ENCODE results near the gene RPS19. TPM values are rescaled to one million over a fixed set of nuclear protein-coding genes. Genes with fewer than 3 reads are reported as not detected.

The RPS19 gene
- polyA plus RNA-seq, 2 of the 4 experiments (the other 2 are of a cell fraction) = 3,564 to 7,778 TPM

DNA sequence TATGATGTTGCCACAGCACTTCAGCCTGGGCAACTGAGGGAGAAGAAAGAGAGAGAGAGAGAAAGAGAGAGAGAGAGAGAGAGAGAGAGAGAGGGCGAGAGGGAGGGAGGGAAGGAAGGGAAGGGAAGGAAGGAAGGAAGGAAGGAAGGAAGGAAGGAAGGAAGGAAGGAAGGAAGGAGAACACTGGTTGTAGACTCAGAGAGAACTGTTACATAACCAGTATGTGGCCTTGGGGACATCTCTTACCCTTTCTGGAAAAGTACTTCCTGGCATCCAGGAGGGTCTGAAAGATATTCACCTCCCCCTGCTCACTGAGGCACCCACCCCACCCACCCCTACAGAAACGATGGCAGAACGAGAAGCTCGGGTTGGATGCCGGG is 20.3 kb downstream of the RPS19 start:
- Histone ChIP-seq H3K4me1 (peaks cover 16% of the 10 kb centered on the region), H3K4me2 (no peak overlapping the region), H3K4me3 (no peak overlapping the region), H3K27ac (no peak overlapping the region), H3K9me3 (no peaks in the 10 kb centered on the region)
- CTCF ChIA-PET = interaction anchor here (1.0 to 2.1 kb wide), 4 partner anchors 54 to 73 kb away, joined by 4 to 8 read pairs (median 4); no protein-coding TSS in a partner anchor
- POLR2A ChIA-PET = no interaction called here
- ATAC-seq = no peak
- no peak for FAIRE-seq
- DNase-seq (ENCODE audit: low read depth in 1 of 2, low spot score in 1 of 2) = no peak
- 76% methylated on average over 5 of the region's 5 CpGs for WGBS (ENCODE audit: missing lambda C conversion rate)
- TF ChIP-seq, protein P1, sequence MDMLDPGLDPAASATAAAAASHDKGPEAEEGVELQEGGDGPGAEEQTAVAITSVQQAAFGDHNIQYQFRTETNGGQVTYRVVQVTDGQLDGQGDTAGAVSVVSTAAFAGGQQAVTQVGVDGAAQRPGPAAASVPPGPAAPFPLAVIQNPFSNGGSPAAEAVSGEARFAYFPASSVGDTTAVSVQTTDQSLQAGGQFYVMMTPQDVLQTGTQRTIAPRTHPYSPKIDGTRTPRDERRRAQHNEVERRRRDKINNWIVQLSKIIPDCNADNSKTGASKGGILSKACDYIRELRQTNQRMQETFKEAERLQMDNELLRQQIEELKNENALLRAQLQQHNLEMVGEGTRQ (IDR thresholded peaks at IDR 0.05) = no peak
- TF ChIP-seq, protein P2, sequence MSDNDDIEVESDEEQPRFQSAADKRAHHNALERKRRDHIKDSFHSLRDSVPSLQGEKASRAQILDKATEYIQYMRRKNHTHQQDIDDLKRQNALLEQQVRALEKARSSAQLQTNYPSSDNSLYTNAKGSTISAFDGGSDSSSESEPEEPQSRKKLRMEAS (IDR thresholded peaks at IDR 0.05) = no peak
- TF ChIP-seq ESRRA (IDR thresholded peaks at IDR 0.05; ENCODE audit: borderline replicate concordance, low read length) = no peak
- no peak for TF ChIP-seq MAZ (IDR thresholded peaks at IDR 0.05; ENCODE audit: borderline replicate concordance, low read depth, low read length)
- TF ChIP-seq PHF8 (IDR thresholded peaks at IDR 0.05; ENCODE audit: borderline replicate concordance, low read depth) = no peak
- no peak for TF ChIP-seq NR3C1 (IDR thresholded peaks at IDR 0.05)
- TF ChIP-seq ZC3H11A (IDR thresholded peaks at IDR 0.05) = no peak
- TF ChIP-seq MYC (IDR thresholded peaks at IDR 0.05; ENCODE audit: borderline replicate concordance, low read length) = no peak
- no peak for TF ChIP-seq NFE2L2 (conservative IDR thresholded peaks at IDR 0.05; ENCODE audit: low read length)
- TF ChIP-seq, protein P3, sequence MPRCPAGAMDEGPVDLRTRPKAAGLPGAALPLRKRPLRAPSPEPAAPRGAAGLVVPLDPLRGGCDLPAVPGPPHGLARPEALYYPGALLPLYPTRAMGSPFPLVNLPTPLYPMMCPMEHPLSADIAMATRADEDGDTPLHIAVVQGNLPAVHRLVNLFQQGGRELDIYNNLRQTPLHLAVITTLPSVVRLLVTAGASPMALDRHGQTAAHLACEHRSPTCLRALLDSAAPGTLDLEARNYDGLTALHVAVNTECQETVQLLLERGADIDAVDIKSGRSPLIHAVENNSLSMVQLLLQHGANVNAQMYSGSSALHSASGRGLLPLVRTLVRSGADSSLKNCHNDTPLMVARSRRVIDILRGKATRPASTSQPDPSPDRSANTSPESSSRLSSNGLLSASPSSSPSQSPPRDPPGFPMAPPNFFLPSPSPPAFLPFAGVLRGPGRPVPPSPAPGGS (IDR thresholded peaks at IDR 0.05) = no peak
- no peak for TF ChIP-seq ATOH8 (CRISPR knock-in tag; IDR thresholded peaks at IDR 0.05; ENCODE audit: low read depth)
- TF ChIP-seq, protein P4, sequence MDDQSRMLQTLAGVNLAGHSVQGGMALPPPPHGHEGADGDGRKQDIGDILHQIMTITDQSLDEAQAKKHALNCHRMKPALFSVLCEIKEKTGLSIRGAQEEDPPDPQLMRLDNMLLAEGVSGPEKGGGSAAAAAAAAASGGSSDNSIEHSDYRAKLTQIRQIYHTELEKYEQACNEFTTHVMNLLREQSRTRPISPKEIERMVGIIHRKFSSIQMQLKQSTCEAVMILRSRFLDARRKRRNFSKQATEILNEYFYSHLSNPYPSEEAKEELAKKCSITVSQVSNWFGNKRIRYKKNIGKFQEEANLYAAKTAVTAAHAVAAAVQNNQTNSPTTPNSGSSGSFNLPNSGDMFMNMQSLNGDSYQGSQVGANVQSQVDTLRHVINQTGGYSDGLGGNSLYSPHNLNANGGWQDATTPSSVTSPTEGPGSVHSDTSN (IDR thresholded peaks at IDR 0.05) = no peak
- TF ChIP-seq SMC3 (IDR thresholded peaks at IDR 0.05) = no peak
- no peak for TF ChIP-seq GATA3 (IDR thresholded peaks at IDR 0.05; ENCODE audit: borderline replicate concordance)
- TF ChIP-seq NPAS2 (CRISPR knock-in tag; IDR thresholded peaks at IDR 0.05; ENCODE audit: borderline replicate concordance) = no peak
- TF ChIP-seq SREBF2 (IDR thresholded peaks at IDR 0.05) = no peak
- no peak for TF ChIP-seq POLR2A (IDR thresholded peaks at IDR 0.05; ENCODE audit: low read length)
- TF ChIP-seq RNF2 (IDR thresholded peaks at IDR 0.05; ENCODE audit: borderline replicate concordance, low read depth) = no peak
- no peak for TF ChIP-seq HOXB5 (CRISPR knock-in tag; IDR thresholded peaks at IDR 0.05)
- no peak for TF ChIP-seq MAFK (IDR thresholded peaks at IDR 0.05; ENCODE audit: partially characterized antibody)

DNA sequence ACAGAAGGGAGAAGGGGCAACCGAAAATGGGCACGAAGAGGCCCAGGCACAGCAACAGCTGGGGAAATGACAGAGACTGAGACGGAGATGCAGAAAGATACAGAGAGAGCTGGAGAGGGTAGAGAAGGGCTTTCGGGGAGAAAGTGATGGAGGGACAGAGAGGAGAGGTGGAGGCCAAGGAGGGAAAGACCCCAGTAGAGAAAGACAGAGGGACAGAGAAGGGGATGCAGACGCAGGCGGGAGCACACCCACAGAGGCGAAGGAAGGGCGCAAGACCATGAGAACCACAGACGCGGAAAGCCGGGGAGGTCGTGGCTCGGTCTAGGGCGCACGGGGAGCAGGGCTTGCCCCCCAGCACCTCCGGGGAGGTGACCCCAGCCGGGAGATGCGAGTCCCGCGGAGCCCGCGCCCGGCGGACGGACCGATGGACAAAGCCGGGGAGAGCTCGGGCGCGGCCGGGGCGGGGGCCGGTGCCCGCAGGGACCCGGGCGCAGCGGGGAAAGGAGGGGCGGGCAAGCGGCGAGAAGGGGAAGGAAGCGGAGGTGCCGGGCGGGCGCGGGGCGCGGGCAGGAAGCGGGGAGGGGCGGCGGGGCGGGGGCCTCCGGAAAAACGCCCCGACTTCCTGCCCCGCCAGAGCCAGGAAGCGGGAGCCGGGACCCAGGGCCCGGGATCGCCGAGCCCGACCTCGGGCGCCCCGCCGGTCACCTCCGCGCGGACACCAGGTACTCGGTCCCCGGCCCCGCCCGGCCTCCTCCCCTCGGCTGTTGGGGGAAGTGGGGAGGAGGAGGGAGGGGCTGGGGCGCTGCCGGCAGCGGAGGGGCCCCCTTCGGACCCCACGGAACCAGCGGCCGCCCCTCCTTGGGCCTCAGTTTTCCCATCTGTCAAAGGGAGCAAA is 22.8 kb downstream of the RPS19 start, which contains the start of gene ARHGEF1:
ARHGEF1 (plus strand) TSS at position 617 of the 895 bp plus-strand sequence. CDS start 4,899 bp downstream, outside the sequence.
- ATAC-seq (peak; percentile 27 to 34), DNase-seq (ENCODE audit: low read depth in 1 of 2, low spot score in 1 of 2) (peak in 1 of 2 experiments; percentile 90), FAIRE-seq (peak; percentile 72)
- no peaks in the 10 kb centered on the region for H3K9me3 ChIP-seq
- WGBS (ENCODE audit: missing lambda C conversion rate) = 14% methylated on average over 46 of the region's 80 CpGs
- peak within 1 kb of the TSS; percentile 78 for H3K4me3 ChIP-seq
- H3K4me1 ChIP-seq = peaks cover 15% of the 10 kb centered on the region
- POLR2A ChIA-PET = interaction anchor here (1.4 to 3.6 kb wide), 4 partner anchors 10 to 23 kb away, joined by 4 to 50 read pairs (median 21); partner anchors contain the start of gene RPS19
- peak within 1 kb of the TSS; percentile 81 to 87 for H3K27ac ChIP-seq
- CTCF ChIA-PET = interaction anchor here (0.7 to 6.5 kb wide), 11 partner anchors 9 to 75 kb away, joined by 3 to 63 read pairs (median 4); partner anchors contain the start of gene RABAC1
- peak within 1 kb of the TSS; percentile 82 for H3K4me2 ChIP-seq
- TF ChIP-seq POLR2A (IDR thresholded peaks at IDR 0.05; ENCODE audit: low read length) = peak; percentile 58
- TF ChIP-seq, protein P5, sequence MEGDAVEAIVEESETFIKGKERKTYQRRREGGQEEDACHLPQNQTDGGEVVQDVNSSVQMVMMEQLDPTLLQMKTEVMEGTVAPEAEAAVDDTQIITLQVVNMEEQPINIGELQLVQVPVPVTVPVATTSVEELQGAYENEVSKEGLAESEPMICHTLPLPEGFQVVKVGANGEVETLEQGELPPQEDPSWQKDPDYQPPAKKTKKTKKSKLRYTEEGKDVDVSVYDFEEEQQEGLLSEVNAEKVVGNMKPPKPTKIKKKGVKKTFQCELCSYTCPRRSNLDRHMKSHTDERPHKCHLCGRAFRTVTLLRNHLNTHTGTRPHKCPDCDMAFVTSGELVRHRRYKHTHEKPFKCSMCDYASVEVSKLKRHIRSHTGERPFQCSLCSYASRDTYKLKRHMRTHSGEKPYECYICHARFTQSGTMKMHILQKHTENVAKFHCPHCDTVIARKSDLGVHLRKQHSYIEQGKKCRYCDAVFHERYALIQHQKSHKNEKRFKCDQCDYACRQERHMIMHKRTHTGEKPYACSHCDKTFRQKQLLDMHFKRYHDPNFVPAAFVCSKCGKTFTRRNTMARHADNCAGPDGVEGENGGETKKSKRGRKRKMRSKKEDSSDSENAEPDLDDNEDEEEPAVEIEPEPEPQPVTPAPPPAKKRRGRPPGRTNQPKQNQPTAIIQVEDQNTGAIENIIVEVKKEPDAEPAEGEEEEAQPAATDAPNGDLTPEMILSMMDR (IDR thresholded peaks at IDR 0.05) = no peak
- peak; percentile 2; the same call in 1 of the 2 replicates for TF ChIP-seq MYC (IDR thresholded peaks at IDR 0.05; ENCODE audit: borderline replicate concordance, low read length)
- no peak for TF ChIP-seq SREBF2 (IDR thresholded peaks at IDR 0.05)
- TF ChIP-seq, protein P6, sequence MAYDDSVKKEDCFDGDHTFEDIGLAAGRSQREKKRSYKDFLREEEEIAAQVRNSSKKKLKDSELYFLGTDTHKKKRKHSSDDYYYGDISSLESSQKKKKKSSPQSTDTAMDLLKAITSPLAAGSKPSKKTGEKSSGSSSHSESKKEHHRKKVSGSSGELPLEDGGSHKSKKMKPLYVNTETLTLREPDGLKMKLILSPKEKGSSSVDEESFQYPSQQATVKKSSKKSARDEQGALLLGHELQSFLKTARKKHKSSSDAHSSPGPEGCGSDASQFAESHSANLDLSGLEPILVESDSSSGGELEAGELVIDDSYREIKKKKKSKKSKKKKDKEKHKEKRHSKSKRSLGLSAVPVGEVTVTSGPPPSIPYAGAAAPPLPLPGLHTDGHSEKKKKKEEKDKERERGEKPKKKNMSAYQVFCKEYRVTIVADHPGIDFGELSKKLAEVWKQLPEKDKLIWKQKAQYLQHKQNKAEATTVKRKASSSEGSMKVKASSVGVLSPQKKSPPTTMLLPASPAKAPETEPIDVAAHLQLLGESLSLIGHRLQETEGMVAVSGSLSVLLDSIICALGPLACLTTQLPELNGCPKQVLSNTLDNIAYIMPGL (CRISPR knock-in tag; IDR thresholded peaks at IDR 0.05; ENCODE audit: borderline replicate concordance) = no peak
- TF ChIP-seq TFCP2L1 (CRISPR knock-in tag; IDR thresholded peaks at IDR 0.05) = 0 out of 2 replicates have a peak, but pooled peaks have one; percentile 59
- TF ChIP-seq, protein P3 (IDR thresholded peaks at IDR 0.05) = peak; percentile 50; the same call in 1 of the 3 replicates
- TF ChIP-seq, protein P7, sequence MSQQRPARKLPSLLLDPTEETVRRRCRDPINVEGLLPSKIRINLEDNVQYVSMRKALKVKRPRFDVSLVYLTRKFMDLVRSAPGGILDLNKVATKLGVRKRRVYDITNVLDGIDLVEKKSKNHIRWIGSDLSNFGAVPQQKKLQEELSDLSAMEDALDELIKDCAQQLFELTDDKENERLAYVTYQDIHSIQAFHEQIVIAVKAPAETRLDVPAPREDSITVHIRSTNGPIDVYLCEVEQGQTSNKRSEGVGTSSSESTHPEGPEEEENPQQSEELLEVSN (IDR thresholded peaks at IDR 0.05; ENCODE audit: borderline replicate concordance, low read depth) = peak; percentile 22; the same call in 1 of the 2 replicates
- TF ChIP-seq SMC3 (IDR thresholded peaks at IDR 0.05) = 0 out of 3 replicates have a peak, but pooled peaks have one; percentile 14
